ENCODE measurements around the gene ADAMTS17. TPM values are rescaled to one million over a fixed set of nuclear protein-coding genes. Genes with fewer than 3 reads are reported as not detected.

ADAMTS17 gene
- total RNA-seq, 4 donors from 2014 or later, result 6.0 to 17.6 (median 8.2) TPM

GRCh38 chr15:99958426-99959097 is 383.2 kb downstream of the ADAMTS17 start:
- Histone ChIP-seq H3K4me1 (peaks cover 0 to 10% (median 0%) of the 10 kb centered on the region in 4 donors), H3K9me3 (no peaks in the 10 kb centered on the region), H3K27ac (no peak overlapping the region), H3K4me3 (no peak overlapping the region), H3K36me3 (no peaks in the 10 kb centered on the region), H3K27me3 (peaks cover 11% of the 10 kb centered on the region)
- intact Hi-C loops (cut with DNase I; ENCODE audit: low total_unique reads) (no loop called here), in situ Hi-C loops (cut with MboI; ENCODE audit: low pct_ligation_motif_present in 1 of 4, low pct_unique_long_range_greater_than_20kb in 1 of 4, low sequenced_read_pairs in 3 of 4) (loop anchor here in 1 of 4 donors (10.0 kb wide), 1 partner anchor 366 kb away; no protein-coding TSS in a partner anchor)
- no peak for TF ChIP-seq POLR2AphosphoS5 (IDR thresholded peaks at IDR 0.05)
- TF ChIP-seq EP300 (IDR thresholded peaks at IDR 0.05; ENCODE audit: low read depth), result no peak
- no peak for TF ChIP-seq POLR2A (IDR thresholded peaks at IDR 0.05)
- TF ChIP-seq, protein P1, sequence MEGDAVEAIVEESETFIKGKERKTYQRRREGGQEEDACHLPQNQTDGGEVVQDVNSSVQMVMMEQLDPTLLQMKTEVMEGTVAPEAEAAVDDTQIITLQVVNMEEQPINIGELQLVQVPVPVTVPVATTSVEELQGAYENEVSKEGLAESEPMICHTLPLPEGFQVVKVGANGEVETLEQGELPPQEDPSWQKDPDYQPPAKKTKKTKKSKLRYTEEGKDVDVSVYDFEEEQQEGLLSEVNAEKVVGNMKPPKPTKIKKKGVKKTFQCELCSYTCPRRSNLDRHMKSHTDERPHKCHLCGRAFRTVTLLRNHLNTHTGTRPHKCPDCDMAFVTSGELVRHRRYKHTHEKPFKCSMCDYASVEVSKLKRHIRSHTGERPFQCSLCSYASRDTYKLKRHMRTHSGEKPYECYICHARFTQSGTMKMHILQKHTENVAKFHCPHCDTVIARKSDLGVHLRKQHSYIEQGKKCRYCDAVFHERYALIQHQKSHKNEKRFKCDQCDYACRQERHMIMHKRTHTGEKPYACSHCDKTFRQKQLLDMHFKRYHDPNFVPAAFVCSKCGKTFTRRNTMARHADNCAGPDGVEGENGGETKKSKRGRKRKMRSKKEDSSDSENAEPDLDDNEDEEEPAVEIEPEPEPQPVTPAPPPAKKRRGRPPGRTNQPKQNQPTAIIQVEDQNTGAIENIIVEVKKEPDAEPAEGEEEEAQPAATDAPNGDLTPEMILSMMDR (IDR thresholded peaks at IDR 0.05), result no peak
- 36 to 61% methylated on average over 3 to 7 of the region's 7 CpGs for WGBS, 2 donors (ENCODE audit: low coverage in 1 of 2)
- no peak for DNase-seq

DNA sequence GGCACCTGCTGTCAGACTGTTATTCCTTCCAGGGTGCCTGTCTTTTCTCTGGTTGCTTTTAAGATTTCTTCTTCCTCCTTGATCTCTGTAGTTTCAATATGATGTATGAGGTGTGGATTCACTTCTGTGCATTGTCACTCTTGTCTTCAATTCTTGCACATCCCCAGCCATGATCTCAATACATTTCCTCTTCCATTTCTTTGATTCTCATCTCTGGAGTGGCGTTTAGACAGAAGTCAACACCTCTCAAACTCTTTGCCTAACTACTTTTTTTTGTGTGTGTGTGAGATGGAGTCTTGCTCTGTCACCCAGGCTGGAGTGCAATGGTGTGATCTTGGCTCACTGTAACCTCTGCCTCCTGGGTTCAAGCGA is 384.1 kb downstream of the ADAMTS17 start:
- DNase-seq, result no peak
- Histone ChIP-seq H3K27ac (no peak overlapping the region), H3K27me3 (peaks cover 11% of the 10 kb centered on the region), H3K4me1 (peaks cover 0 to 10% (median 0%) of the 10 kb centered on the region in 4 donors), H3K4me3 (no peak overlapping the region), H3K36me3 (no peaks in the 10 kb centered on the region), H3K9me3 (no peaks in the 10 kb centered on the region)
- WGBS, 2 donors (ENCODE audit: low coverage in 1 of 2), result 60 to 86% methylated on average over 1 to 2 of the region's 2 CpGs
- intact Hi-C loops (cut with DNase I; ENCODE audit: low total_unique reads), result no loop called here
- in situ Hi-C loops (cut with MboI; ENCODE audit: low pct_ligation_motif_present in 1 of 4, low pct_unique_long_range_greater_than_20kb in 1 of 4, low sequenced_read_pairs in 3 of 4), result loop anchor here in 1 of 4 donors (10.0 kb wide), 1 partner anchor 367 kb away; no protein-coding TSS in a partner anchor
- TF ChIP-seq, protein P1 (IDR thresholded peaks at IDR 0.05), result no peak
- TF ChIP-seq EP300 (IDR thresholded peaks at IDR 0.05; ENCODE audit: low read depth) (no peak), POLR2AphosphoS5 (IDR thresholded peaks at IDR 0.05) (no peak), POLR2A (IDR thresholded peaks at IDR 0.05) (no peak)

DNA sequence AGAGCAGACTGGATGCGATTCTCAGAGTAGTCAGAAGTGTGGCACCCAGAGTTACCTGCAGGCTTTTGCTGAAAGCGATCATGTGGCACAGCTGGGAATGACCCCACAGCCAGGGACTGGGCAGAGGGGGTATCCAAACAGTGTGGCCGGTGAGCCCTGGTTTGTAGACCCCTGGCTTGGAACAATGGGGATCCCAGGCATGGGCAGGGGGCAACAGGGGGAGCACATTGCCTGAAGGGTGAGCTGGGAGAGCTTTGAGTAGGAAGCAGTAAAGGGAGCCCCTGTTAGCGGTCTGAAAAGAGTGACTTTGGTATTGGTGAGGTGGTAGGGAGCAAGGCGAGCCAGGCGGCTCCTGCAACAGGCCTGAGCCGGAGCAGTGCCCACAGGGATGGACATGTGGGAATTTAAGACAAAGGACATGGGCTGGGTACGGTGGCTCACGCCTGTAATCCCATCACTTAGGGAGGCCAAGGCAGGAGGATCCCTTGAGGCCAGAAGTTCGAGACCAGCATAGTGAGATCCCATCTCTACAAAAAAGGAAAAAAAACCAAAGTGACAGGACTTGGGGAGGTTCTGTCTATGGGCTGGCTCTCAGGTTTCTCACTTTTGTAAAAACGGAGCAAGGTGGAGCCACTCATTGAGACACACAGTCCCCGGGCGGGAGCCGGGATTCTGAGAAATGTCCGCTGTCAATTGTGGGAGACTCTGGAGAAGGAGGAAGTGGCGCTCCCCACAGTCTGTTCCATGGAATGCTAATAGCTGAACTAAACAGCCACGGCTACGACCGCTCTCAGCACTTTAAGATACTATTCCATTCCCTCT is 384.7 kb downstream of the ADAMTS17 start:
- WGBS, 2 donors (ENCODE audit: low coverage in 1 of 2), result 86 to 90% methylated on average over 4 to 19 of the region's 19 CpGs

More for the DNA sequence above, 384.7 kb downstream of the ADAMTS17 start:
- Histone ChIP-seq H3K27ac (no peak overlapping the region), H3K36me3 (no peaks in the 10 kb centered on the region), H3K9me3 (no peaks in the 10 kb centered on the region), H3K27me3 (peaks cover 11% of the 10 kb centered on the region), H3K4me1 (peaks cover 0 to 10% (median 0%) of the 10 kb centered on the region in 4 donors), H3K4me3 (no peak overlapping the region)
- intact Hi-C loops (cut with DNase I; ENCODE audit: low total_unique reads) (no loop called here), in situ Hi-C loops (cut with MboI; ENCODE audit: low pct_ligation_motif_present in 1 of 4, low pct_unique_long_range_greater_than_20kb in 1 of 4, low sequenced_read_pairs in 3 of 4) (loop anchor here in 1 of 4 donors (10.0 kb wide), 1 partner anchor 368 kb away; no protein-coding TSS in a partner anchor)
- DNase-seq, result no peak
- TF ChIP-seq EP300 (IDR thresholded peaks at IDR 0.05; ENCODE audit: low read depth) (no peak), POLR2AphosphoS5 (IDR thresholded peaks at IDR 0.05) (no peak), POLR2A (IDR thresholded peaks at IDR 0.05) (no peak)
- TF ChIP-seq, protein P1 (IDR thresholded peaks at IDR 0.05), result no peak
